Measurements from ENCODE around the gene ACBD4.

ACBD4 gene

DNA sequence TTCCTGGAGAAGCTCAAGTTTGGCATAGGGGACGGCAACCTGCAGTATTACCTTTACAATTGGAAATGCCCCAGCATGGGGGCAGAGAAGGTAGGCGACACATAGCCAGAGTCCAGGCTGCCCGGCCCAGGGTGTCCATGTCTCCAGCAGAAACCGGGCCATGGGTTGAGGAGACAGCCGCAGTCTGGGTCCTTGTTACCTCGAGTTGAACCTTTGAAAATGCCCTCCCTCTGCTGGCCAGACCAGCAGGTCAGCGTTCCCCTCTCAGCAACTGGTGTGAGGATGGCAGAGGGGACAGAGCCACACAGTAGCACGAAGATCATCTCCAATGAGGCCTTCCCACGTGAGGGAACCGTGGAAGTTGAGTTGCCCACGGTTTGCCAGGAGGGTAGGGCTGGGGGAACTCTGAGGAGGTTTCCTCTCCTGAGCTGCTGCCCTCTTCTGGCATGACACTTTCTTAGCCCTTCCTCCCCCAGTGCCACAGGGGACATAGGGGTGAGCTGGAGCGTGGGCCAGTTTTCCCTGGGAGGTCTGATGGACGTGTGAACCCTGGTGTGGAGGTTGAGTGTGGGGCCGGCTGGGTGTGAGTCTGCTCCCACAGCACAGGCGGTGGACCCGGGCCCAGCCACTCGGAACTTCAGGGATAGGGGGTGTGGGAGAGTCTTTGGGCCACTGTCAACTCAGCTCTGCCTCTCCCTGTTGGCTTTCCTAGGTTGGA lies 30.4 kb upstream of the ACBD4 start:
- no peak for DNase-seq

DNA sequence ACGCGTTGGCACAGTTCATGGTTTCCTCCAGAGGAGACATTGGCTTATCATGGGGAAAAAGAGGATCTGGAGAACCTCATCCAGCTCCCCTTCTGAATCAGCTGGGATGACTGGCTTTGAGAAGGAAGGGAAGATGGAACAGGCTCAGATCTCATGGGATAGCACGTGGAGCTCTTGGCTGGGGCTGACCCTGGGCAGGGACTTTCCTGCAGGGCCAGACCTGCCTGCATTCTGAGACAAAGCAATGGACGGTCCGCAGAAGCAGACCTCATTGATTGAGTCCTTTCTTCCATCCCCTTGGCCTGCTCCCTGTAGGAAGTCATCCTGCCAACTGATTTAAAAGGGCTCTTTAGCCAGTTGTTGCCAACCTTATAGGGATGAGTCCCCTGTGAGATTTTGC lies 29.4 kb upstream of the ACBD4 start:
- no peak for DNase-seq

DNA sequence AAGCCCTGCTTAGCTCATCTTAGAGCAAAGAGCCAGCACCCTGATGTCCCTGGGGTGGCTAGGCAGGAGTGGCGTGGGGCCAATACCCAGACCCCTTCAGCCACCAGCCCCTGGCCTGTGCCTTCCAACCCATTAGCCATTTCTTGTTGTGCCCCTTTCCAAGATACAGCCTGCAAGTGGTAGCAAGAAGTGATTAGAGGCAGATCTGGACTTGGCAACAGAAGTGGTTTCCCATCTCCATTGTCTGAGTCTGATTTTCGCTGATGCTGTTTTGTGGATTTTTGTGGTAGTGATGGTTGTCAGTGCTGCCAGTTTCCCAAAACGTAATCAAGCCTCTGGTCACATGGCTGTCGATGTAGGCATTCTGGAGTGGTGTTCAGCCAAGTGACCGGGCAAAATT lies 28.9 kb upstream of the ACBD4 start:
- DNase-seq: no peak

DNA sequence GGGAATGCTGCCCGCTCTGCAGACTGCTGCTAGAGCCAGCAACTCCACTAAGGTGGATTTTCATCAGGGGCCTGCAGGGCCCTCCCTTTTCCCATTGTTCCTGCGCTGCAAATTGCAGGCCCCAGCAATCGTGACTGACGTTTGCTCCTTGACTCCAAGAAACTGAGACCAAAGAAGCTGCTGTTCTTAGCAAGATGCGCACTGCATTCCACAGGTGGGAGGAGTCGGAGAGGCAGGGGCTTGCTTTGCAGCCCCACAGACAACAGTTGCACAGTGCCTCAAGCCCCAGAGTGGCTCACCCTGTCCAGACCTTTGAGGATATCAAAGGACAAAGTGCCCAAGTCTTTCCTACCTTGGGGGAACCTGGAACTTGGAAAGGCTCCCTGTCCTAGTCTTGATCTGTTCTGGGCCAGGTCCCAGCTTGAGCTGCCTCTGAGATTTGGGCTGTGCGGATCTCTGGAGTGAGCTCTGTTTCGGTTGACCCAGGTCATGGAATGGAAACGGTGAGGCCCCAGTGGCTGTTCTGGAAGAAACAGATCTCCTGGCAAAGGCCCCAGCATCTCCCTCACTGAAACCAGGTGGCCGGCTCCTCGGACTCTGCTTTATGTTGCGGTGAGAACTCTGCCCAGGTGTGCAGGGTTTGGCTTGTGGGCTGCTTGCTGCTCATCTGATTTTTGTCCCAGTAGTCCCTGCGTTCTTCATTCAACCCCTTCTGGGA lies 28.0 kb upstream of the ACBD4 start:
- DNase-seq: no peak

DNA sequence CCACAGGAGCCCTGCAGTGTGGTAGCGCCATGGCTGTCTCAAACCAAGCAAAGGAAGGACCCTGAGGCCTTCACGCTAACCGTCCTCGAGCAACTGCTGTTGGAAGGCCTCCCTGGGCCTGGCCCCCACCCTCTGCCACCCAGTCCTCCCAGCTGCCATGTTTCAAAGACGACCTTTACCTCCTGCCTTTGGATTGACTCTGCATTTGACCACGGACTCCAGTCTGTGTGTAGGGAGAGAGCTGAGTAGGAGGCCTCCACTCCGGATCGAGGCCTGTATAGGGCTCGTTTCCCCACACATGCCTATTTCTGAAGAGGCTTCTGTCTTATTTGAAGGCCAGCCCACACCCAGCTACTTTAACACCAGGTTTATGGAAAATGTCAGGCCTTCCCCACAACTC lies 27.4 kb upstream of the ACBD4 start:
- DNase-seq: no peak

DNA sequence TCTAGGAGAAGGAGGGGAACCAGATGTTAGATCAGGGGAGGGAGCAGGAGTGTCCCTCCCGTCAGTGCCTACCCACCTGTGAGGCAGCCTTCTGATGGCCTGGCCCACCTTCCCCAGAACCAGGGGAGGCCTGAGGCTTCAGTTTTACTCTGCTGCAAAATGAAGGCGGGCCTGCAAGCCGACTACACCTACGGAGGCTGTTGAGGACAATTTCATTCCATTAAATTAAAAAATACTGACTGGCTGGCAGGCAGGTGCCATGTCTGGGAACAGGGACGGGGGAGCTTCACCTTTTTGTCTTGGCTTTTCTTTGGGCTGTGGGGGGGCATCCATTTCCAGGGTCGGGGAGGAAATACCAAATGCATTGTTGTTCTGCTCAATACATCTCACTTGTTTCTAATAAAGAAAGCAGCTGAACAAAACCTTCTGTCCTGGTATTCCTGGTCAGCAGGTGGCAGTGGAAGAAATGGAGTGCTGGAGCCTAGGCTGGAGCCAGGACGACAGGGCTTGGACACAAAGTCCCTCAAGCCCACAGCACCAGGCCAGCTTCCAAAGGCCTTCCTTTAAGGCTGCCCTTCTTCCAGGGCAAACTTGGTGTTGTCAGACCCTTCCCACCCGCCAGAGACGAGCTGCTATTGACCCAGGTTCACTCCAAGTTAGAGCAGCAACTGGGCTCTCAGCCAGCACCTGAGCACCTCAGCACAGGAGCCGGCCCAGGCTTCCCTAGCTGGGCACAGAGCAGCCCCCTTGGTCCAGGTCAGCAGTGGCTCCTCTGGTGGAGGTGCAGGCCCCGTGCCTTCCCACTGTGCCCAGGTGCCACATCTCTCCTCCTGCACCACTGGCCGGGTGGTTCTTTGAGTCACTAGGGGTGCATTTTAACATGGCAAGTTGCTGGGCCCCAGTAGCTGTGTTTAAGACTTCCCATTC lies 26.6 kb upstream of the ACBD4 start:
- DNase-seq: no peak

DNA sequence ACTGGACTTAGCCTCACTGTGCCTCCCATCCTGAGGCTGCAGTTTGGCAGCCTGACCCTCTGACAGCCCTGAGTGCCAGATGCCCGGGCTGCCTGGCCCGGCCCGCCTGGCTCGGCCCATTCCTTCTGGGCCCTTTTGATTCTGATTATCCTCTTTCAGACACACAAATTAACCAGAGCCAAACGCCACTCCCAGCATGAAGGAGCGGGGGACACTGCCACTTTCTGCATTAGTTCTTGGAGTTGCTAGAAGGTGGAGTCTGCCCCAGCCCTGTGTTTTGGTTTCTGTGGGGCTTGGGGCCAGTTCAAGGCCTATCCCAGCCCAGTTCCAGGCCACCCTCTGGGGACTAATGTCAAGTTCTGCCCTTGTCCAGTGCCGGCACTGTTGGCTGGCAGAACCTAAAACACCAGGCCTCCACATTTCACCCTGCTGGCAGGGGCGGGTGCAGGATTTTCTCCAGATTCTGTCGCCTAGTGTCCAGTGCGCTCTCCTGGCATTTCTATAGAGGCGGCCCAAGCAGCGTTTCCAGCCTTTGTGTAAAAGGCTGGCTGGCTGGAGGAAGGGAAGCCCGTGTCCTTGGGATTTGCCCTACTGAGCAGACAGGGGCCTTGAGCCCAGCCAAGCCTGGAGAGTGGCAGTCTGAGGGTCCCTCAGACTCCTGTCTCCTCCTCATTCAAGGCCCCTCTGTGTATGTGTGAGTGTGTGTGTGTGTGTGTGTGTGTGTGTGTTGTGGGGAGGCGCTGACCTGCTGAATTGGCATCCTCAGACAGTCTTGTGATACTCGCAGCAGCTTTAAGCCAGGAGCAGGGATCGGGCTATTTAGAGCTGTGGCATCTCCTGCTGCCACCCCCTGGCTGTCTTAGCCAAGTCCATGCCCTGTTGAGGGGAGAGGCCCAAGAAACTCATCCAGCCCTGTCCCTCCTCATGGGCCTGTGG lies 24.5 kb upstream of the ACBD4 start:
- no peak for DNase-seq

DNA sequence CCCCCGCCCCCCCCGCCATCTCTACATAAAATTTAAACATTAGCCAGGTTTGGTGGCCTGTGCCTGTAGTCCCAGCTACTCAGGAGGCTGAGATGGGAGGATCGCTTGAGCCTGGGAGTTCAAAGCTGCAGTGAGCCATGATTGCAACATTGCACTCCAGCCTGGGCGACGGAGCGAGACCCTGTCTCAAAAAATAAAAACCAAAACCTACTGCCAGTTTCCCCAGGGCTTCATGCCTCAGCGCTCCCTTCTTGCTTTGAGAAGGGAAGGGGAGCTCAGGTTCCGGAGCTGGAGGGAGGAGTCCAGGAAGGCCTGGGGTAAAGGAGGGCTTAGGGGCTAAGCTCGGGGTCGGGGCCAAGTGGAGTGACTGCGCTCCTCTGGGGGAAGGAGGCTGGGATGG lies 23.6 kb upstream of the ACBD4 start:
- no peak for DNase-seq

DNA sequence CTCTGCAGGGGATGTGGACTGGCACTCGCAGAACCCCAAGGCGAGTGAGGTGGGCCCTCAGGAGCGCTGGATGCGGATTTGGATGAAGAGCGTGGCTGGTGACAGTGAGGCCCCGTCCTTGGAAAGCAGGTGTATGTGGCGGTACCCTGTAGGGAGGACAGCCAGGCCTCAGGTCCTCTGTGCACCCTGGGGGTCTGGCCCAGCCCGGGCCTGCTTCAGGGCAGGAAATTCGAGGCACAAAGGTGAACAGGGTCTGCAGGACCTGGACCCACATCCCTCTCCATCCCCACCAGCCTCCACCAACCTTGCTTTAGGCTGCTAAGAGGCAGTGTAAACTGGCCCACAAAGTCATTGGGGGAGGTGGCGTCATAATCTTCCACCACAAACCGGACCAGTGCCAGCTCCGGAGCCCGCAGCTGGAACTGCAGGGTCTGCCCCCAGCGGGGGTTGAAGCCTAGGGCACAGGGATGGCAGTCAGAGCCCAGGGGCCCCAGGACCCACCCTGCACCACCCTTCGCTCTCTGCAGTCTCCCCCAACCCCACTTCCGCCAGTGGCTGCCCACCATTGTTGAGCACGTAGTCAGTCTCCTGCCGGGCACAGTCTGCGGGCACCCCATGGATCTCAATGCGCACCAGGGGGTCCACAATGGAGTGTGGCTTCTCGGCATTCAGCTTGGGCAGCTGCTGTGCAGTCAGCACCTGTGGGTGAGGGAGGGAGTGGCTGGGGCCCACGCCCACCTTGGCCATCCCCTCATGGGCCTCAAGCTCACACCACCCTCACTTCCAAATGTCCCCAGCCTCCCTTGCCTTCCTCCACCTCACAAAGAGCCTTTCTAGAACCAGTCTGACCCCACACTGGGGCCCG lies 22.7 kb upstream of the ACBD4 start:
- no peak for DNase-seq

DNA sequence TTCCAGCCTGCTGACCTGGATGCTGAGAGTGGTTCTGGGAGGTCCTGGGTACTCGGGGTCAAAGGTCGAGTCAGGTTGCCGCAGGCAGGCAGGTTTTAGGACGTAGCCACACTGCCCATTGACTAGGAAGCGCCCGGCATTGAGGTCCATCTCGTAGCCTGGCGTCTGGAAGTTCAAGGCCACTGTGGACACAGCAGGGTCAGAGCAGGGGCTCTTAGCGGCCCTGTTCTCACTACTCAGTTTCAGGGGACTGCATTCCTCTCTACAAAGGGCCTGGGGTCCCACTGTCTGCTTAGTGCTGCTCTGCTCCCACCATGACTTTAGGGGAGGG lies 22.1 kb upstream of the ACBD4 start:
- no peak for DNase-seq

DNA sequence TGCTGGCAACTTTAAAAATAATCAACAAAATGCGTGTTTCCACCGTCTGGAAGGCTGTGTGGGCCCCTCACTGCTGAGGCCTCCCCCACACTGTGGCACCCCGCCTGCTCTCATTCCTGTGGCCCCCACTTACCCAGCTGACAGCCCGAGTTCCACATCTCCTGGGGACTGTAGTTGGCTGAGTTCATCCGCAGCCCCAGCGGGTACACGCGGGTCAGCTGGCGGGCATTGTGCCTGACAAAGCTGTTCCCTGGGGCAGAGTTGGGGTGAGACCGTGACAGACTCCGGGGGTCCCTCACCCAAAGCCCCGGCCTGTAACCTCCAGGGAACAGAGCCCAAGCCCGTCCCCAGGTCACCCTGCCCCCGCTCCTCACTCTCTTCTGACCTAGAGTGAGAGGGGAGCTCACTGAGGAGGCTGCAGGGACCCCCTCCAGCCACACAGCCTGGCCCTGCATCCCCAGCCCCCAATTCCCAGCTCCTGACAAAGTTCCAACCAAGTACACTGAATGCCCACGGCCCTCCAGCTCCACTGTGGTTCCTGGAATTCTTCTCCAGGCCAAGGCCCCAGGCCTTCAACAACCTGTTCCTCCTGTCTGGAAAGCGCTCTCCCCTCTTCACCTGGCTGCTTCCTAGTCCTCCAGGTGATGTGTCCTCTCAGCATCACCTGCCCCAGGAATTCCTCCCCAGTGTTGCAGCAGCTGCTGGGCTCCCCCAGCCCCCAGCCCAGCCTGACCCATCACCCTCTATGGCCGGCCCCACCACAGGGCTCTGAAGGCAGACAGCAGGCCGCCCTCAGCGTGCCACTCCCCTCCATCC lies 21.2 kb upstream of the ACBD4 start:
- no peak for DNase-seq

DNA sequence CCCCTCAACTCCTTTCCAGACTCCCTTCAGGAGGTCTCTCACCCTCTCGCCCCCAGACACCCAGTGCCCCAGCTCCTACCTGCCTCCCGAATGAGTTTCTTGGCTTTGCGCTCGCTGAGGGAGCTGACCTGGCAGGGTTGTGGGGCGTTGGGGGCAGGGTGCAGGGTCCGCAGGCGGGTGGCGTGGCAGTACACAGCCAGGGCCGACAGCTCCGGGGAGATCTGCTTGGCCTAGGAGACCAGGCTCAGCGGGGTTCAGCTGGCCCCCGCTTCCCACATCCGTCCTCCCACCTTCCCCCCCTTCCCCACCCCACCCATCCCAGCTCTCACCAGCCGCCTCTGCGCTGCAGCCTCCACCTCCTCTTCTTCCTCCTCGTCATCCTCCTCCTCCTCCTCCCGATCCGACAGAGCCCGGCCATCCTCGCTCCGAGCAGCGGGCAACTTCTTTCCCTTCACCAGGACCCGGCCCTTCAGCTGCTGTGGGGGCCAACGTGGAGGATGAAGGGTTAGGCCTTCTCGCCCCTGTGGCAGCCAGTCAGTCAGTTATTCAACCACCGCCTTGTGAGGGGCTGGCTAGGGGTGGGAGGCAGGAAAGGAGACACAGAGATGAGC lies 20.4 kb upstream of the ACBD4 start:
- no peak for DNase-seq

DNA sequence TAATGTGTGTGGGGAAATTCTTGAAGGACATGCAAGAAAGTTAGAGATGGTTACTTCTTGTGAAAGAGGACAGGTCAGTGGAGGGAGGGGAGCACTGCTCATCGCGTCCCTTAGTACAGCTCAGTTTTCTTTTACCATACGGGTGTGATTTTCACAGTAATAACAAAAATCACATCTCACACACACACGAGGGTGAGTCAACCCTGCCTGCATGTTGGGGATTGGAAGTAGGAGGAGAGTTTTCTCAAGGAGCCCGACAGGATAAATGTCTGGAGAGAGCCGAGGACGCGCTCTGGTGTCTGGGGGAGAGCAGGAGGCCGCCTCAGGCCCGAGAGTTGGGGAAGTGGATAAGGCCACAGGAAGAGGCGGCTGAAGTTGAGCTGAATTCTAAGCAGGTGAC lies 19.6 kb upstream of the ACBD4 start:
- DNase-seq: no peak

DNA sequence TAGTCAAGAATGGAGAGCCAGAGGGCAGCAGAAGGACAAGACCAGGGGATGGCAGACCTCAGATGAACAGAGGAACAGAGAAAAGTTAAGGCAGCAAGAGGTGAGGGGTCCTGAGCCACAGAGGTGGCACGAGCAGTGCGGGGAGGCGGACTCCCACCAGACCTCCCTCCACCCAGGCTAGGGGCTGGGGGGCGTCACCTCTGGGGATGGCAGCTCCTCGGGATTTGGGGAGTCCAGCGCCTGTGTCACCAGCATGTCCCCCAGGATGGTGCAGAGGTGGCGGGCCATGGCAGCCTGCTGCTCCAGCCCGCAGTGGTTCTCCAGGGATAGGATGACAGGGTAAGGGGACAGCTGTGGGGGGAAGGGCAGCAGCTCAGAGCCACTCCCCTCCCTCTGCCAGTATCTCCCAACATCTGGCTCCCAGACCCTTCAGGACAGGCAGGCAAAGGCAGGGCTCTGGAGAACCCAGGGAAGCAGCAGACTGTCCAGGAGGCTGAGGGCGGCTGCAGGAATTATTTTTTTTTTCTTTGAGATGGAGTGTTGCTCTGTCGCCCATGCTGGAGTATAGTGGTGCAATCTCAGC lies 19.0 kb upstream of the ACBD4 start:
- no peak for DNase-seq

DNA sequence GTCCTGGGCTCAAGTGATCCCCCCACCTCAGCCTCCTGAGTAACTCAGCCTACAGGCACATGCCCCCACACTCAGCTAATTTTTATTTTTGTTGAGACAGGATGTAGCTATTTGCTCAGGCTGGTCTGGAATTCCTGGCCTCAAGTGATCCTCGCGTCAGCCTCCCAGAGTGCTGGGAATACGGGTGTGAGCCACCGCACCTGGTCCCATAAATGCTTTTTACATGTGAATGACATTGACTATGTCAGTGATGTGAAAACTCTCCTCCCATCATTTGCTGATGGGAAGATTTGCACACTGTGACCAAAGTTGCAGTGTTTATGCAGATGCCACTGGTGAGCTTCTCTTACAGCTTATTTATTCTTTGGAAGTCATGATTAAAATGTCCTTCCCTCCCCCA lies 18.2 kb upstream of the ACBD4 start:
- no peak for DNase-seq

DNA sequence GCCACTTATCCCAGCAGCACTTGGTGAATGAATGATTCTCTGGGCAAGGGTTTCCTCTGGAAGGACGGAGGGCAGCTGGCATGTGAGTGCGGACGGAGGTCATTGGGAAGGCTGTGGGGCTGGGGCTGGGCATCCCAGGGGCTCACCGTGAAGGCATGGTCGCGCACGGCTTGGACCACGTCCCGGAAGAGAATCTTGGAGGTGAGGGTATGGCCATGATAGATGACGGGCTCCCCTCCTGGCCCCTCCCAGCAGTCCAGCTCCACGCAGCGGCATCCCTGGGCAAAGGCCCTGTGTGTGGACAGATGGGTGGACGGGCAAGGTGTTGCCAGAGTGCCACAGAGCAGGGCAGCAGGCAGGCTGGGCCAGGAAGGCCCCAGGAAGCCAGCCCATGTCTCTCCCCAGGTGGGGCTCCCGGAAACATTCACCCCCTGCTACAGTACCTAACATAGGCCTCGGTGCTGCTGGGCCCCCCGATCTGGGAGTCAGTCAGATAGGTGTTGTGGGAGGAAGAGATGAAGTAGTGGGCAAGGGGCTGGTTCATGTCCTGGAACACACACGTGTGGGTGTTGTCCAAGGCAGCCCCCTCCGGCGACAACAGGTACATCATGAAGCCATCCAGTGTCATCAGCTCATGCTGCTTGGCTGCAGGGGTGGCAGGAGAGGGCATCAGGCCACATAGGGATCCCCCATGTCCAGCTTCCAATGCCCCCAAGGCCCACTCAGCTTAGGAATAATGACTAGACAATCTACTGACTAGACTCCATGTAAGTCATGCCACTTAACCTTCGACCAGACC lies 17.4 kb upstream of the ACBD4 start:
- DNase-seq: no peak

DNA sequence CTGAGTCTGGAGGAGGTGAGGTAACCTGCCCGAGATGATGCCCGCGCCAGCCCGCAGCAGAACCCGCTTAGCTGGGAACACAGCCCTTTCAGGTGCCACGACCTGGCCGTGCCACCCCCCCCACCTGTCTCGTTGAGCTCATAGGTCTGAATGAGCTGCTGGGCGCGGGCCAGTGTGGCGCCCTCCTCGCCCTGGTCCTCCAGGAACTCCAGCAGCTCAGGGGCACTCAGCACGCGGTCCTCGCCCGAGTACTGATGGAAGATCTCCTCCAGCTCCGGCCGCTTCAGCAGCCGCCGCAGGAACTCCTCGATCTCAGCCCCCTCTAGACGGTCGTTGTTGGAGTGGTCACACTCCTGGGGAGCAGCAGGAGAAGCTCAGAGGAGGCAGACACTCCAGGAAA lies 16.8 kb upstream of the ACBD4 start:
- DNase-seq: no peak

DNA sequence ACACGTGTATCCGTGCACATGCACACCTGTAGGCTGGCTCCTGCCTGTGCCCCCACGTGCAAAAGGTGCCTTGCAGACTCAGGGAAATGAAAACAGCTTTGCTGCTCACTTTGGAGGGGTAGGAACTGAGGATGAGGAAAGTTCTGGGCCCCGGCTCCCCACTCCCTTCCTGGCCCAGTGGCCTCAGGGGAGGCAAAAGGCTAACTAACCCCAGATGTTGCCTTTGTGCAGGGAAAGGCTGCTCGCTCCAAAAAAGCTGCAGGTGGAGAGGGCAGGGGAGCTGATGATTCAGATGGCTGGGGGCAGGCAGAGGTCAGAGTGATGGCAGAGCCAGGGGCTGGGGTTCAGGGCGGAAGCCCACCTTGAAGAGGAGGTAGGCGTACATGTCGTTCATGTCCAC lies 15.5 kb upstream of the ACBD4 start:
- DNase-seq: no peak

DNA sequence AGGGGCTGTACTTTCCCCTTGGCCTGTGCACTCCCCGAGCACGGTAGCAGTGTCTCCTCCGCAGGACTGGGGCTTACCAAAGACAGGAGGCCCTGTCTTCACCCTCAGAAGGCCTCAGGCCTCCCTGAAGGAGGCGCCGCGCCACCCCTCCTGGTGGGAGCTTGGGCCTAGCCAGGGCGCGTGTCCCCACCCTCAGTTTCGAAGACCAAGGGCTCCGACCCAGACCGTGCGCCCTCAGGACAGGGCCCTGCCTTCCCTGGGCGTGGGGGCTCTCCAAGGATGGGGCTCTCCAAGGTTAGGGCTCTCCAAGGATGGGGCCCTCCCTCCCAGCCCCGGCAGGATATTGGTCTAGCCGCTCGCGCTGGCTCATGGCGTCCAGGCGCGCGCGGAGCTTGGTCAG lies 14.9 kb upstream of the ACBD4 start:
- DNase-seq: no peak

Measured in activated CD4-positive, alpha-beta T cell treated with anti-CD3 and anti-CD28 coated beads, Interleukin-2, amount 50 U/mL, for 16 hours (primary cell).